Measurements from ENCODE around the gene ACOX2.

- no peak for TF ChIP-seq SMAD5 (IDR thresholded peaks at IDR 0.05; ENCODE audit: low read depth)
- TF ChIP-seq POLR2A (IDR thresholded peaks at IDR 0.05; ENCODE audit: low read depth, low read length), result no peak
- TF ChIP-seq MAX (IDR thresholded peaks at IDR 0.05; ENCODE audit: low read depth, low read length), result no peak
- TF ChIP-seq ZBED1 (IDR thresholded peaks at IDR 0.05; ENCODE audit: borderline replicate concordance), result no peak
These were observed 14.1 kb downstream of the ACOX2 start for GRCh38 chr3:58522759-58523425.
